PC-9 (cell line): ENCODE data around the gene MOCS3.

Experiments
- EZH2 ChIP-seq: fragments of 200-600 bp; sonication (generic); IDR thresholded peaks from 2 replicates; pipeline ENCODE4 v1.8.0; 2017; ENCODE audit warnings: antibody characterized with exemption, low read depth
- TF ChIP-seq, protein P1 (sequence below): fragments of 200-600 bp; sonication (generic); conservative IDR thresholded peaks from 2 replicates; pipeline ENCODE4 v1.6.1; 2017; ENCODE audit warnings: mixed run types, antibody characterized with exemption, mild to moderate bottlenecking, moderate library complexity

DNA sequence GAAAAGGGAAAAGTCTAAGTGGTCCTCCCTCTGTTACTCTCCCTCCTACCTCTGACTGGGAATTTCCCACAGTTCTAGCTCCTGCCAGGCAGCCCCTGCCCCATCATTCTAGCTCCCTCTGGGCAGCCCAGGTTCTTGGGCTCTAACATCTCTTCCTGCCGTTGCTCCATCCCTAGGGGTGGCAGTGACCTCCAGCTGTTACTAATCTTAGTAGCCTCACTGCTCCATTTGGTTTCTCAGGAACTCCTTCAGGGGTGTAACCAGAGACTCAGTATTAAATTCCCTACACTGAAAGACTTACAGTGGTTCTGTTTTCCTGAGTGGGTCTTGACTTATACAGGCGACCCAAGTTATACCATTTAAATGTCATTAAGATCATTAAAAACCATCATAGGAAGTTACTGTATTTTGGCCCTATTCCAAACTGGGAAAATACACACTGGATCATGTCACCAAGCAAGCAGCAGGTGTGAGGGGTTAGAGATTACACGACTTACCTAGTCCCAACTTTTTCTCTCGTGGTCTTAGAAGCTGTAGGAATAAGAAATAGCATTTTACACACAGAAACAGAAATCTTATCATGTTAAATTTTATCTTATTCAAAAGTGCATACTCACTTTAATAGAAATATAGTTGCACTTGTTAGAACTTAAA lies 10.4 kb upstream of the MOCS3 start:
- TF ChIP-seq, protein P1, sequence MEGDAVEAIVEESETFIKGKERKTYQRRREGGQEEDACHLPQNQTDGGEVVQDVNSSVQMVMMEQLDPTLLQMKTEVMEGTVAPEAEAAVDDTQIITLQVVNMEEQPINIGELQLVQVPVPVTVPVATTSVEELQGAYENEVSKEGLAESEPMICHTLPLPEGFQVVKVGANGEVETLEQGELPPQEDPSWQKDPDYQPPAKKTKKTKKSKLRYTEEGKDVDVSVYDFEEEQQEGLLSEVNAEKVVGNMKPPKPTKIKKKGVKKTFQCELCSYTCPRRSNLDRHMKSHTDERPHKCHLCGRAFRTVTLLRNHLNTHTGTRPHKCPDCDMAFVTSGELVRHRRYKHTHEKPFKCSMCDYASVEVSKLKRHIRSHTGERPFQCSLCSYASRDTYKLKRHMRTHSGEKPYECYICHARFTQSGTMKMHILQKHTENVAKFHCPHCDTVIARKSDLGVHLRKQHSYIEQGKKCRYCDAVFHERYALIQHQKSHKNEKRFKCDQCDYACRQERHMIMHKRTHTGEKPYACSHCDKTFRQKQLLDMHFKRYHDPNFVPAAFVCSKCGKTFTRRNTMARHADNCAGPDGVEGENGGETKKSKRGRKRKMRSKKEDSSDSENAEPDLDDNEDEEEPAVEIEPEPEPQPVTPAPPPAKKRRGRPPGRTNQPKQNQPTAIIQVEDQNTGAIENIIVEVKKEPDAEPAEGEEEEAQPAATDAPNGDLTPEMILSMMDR, result no peak
- TF ChIP-seq EZH2, result no peak
